HG02798 (cell line): ENCODE measurements around the gene ANXA9.

Experiments
- ATAC-seq: cut with Tn5 transposase; IDR thresholded peaks from one replicate; pipeline ENCODE4 v1.9.1; 2021; ENCODE audit warnings: mild to moderate bottlenecking; ENCODE audit not compliant: unreplicated experiment, poor library complexity

ANXA9 gene

DNA sequence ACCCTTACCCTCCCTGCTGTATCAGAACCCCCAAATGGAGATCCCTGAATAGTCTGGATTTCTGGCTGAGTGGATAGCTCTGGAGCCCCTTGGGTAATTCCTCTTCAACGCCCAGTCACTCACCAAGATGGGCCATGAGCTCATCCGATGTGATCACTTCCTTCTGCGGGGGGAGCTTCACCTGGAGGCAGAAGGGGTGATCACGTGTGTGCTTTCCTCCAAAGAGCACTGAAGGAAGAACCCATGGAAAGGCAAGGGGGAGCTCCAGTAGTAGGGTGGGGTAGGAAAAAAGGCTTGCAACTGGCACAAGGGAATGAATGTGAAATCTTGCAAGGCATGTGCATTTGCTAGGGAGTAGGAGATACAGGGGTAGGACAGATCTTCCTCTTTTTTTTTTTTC, 19.5 kb downstream of the ANXA9 start:
- no peak for ATAC-seq

GRCh38 chr1:151002051-151002450, 20.0 kb downstream of the ANXA9 start:
- no peak for ATAC-seq

DNA sequence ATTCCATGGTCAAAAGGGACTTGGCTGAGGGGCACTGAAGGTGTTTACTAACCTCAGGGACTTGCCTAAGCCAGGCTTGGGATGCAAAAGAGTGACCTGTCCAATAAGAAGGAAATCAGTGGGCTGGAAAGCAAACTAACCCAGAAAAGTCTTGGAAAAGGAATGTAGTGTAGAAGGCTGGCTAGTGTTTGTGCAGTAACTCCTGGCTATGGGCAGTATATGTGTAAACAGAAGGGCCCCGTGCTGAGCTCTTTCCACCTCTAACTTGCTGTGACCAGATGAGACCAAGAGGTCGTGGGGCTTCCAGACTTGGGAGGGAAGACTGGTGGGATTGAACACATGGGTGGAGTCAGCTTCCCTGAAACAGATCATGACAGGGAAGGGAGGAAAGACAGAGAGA, 20.5 kb downstream of the ANXA9 start:
- ATAC-seq = no peak

GRCh38 chr1:151003180-151003579, 21.1 kb downstream of the ANXA9 start:
- no peak for ATAC-seq

DNA sequence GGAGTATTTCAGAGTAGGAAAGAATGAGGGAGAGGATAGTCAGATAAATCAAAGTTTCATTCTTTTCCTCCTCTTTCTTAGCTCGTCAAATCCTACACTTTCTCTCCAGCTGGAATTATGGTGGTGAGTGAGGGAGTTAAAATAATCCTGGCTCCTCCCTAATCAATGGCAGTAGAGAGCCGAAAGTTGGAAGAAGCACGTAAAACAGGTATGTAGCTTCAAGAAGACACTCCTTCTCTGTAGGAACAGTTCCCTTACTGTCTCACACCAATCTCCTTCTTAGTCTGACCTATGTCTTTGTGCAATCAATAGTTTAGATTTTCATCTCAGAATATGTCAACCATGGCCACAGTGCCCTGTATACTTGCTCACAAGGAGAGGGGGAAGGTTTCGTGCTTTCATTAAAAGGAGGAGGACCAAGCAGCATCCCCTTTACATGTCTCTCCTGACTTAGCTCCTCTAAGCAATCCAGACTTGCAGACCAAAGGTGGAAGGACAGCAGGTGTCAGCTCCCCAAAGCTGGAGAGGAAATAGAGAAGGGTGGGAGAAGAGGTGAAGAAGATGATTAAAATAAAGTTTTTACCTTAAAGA, 23.7 kb downstream of the ANXA9 start:
- no peak for ATAC-seq

DNA sequence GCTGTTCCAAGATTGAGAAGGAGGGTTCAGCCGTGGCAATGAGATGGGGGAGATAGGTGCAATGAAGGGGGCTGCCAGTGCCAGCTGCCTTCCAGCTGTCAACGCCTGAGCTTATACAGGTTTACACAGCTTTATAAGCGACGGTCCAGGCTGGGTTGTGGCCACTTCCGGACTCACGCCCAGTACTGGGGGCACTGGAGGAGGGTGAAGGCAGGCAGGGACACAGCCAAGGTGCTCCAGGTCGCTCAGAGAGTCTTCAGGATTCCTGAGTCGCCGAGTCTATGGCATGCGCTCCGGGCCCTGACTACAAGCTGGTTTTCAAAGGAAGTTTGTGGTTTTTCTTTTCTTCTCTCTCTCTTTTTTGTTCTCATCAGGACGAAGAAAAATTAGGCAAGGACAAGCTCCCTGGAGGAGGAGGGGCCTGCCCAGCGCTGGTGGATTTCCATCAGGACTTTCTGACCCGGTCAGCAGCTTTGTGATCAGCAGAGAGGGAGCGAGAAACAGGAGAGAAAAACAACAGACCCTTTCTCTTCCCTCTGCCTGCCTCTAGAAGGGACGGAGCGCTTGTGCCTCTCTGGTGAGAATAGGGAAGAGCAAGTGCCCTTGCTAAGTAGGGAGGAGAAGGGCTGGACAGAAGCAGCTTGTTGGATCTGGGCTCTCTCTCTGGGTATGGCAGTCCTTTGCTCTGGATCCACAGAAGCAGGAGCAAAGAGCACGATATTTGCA, 24.4 kb downstream of the ANXA9 start, which contains the start of gene MINDY1:
Gene MINDY1 (minus strand): TSS at position 576 of the 726 bp plus-strand sequence. CDS start 4,285 bp downstream, outside the sequence.
- no peak for ATAC-seq

DNA sequence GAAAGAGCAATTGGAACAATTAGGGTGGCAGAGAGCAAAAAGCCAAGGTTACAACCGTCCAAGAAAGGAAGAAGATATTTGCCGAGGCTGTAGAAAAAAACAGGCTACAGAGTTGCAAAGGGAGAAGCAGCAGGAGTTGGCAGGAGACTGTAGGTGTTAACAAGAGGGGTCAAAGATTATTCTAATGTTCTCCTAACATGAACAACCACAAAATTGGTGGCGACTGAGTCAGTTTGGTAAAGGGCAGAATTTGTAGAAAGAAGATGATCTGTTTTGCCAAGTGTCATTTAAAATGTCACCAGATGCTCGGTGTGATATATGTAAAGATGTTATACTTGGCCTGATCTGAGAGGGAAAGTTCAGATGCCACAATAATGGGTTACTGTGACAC, 25.8 kb downstream of the ANXA9 start:
- ATAC-seq = no peak

- ATAC-seq = peak; percentile 93
Measured at GRCh38 chr1:151008244-151009205, 26.4 kb downstream of the ANXA9 start, which contains the start of gene PRUNE1. Gene PRUNE1, plus strand, starts transcription at chr1:151008449. Its CDS starts 184 bp downstream, at chr1:151008633.

GRCh38 chr1:151009206-151009587, 27.1 kb downstream of the ANXA9 start:
- ATAC-seq = no peak

DNA sequence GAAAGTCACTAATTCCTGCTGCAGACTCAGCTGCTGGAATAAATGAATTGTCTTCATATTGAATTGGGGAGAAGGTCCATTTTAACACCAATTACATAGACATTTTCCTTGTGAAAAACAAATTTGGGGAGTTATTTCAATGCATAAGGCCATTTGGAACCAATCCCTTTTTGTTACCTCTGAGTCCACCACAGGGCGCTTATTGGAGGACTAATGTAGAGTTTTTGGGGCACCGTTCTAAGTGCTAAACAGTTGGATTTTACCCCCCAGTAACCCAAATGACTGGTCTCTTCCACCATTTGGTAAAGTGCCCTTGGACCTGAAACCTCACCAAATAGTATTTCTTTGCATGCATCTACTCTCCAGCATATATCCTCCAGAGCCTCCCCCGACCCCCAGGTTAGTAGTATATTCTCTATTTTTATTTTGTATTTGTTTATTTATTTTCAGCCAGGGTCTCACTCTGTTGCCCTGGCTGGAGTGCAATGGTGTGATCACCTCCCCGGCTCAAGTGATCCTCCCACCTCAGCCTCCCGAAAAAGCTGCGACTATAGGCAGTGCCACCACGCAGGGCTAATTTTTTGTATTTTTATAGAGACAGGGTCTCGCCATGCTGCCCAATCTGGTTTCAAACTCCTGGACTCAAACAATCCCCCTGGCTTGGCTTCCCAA, 27.7 kb downstream of the ANXA9 start:
- no peak for ATAC-seq

DNA sequence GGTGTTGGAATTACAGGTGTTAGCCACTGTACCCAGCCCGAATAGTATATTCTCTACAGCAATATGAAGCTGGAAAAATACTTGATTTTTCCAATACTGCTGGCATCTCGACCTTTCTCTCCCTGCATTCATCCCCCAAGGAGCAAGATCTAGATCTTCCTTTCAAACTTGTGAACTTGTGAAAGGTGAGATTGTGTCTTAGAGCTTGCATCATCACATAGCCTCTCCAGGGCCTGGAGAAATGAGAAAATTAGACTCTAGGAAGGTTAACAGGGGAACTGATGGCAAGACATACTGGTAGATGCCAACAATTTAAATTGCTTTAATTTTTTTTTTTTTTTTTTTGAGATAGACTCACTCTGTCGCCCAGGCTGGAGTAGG, 28.2 kb downstream of the ANXA9 start:
- no peak for ATAC-seq

DNA sequence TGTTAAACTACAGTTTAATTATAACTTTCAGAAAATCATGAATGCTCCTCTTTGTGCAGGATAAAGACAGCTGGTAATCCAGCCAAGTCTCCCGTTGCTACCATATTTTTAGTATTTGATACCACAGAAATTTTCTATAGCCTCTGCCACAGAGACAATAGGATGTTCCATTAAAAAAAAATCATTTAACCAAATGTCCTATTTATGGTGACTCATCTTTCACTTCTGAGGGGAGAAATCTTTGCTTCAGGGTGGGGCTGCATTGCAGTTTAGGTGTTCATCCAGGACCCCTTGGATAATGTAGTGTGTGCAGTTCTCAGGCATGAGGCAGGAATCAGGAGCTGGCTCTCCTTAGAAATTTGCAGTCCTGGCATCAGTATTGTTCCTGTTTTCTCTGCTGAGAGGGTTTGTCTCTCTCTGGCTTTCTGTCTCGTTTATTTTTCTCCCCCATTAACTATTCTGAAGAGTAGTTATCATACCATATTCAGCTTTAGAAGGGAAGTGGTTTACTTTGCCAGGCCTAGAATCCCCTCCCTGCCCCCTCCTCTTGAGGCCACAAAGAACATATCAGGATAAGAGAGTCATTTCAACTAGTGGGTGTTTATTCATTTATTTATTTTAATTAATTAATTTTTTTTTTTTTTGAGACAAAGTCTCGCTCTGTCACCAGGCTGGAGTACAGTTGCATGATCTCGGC, 29.2 kb downstream of the ANXA9 start:
- no peak for ATAC-seq

DNA sequence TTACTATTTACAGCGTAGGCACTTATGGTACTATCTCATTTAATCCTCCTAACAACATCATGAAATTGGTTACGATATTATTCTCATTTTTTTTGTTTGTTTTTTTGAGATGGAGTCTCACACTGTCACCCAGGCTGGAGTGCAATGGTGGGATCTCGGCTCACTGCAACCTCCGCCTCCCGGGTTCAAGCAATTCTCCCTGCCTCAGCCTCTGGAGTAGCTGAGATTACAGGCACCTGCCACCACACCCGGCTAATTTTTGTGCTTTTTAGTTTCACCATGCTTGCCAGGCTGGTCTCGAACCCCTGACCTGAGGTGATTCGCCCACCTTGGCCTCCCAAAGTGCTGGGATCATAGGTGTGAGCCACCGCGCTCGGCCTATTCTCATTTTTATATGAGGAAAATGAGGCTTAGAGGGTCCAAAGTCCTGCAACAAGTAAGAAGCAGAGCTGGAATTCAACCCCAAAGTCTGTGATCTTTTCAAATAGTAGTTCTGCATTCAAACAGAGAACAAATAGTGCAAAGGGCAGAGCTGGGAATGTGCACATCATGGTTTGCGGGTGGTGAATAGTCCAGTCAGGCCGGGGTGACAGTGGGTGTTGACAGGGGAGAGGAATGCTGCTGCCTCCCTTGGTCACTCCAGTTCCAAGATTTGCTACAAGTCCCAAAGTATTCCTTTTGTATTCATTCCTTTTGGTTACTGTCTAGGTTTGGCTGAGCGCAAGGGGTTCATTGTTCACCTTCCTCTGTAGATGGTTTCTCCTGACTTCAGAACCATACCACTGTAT, 30.8 kb downstream of the ANXA9 start:
- no peak for ATAC-seq

GRCh38 chr1:151013518-151013917, 31.4 kb downstream of the ANXA9 start:
- no peak for ATAC-seq

GRCh38 chr1:151024540-151025146, 42.6 kb downstream of the ANXA9 start:
- peak; percentile 57 for ATAC-seq

GRCh38 chr1:151026460-151026859, 44.4 kb downstream of the ANXA9 start:
- ATAC-seq = no peak

GRCh38 chr1:151032164-151032563, 50.1 kb downstream of the ANXA9 start:
- no peak for ATAC-seq

DNA sequence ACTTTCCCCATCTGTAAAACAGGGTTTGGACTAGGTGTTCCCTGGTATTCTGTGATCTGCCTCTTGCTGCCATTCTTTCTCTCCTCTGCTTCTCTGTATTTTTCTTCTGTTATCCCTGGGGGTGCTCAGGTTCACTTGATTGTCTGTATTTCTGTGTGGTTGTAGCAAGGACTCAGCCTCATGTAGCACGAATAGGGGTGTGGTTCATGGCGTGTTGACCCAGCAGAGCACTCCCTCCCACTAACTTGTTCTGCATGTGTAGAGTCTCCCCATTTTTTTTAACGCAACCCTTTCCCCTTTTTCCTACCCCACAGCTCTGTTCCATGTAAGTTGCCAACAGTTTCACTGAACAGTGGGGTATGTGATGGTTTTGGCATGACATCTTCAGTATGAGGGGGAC, 53.1 kb downstream of the ANXA9 start:
- no peak for ATAC-seq

DNA sequence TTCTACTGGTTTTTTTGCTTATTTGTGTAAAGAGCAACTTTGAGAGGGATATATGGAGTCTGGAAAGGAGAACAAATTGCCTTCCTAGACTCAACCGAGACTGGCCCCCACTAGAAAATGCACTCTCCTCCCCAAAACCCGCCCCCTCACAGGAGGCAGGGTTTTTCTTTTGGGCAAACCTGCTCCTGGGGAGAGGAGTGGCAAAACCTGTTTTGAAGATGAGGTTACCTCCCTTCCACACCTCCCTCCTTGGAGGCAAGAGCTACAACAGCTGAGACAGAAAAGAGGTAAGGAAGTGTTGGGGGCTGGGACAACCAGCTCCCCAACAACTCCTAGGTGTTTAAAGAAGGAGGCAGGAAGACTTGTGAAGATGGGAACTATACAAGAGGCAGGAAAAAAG, 54.3 kb downstream of the ANXA9 start, which contains the start of gene BNIPL:
Gene BNIPL (plus strand): TSS at position 231 of the 400 bp plus-strand sequence. CDS start 140 bp downstream, at position 371.
- no peak for ATAC-seq
